Heart right ventricle (tissue), 16 donors: Measurements from ENCODE around the gene PLB1. TPM values are rescaled to one million over a fixed set of nuclear protein-coding genes. Genes with fewer than 3 reads are reported as not detected.

Experiments
- ATAC-seq, 8 donors: fragments of 200-7000 bp; cut with Tn5 transposase; one replicate each; pipeline ENCODE4 v1.9.1; 2020; ENCODE audit warnings: mild to moderate bottlenecking in 8 of 8, moderate library complexity in 8 of 8, moderate number of reproducible peaks in 1 of 8
- DNase-seq, 2 donors: peaks; one replicate each; pipeline ENCODE4 v3.0.0-alpha.2; 2020
- H3K27ac ChIP-seq, 10 donors: fragments of 200-600 bp; sonication (generic) in 2 of 10; one replicate each; pipeline versions ENCODE4 v1.5.0 to v1.8.0; 2020 to 2022; ENCODE audit warnings: mild to moderate bottlenecking in 3 of 10
- H3K27me3 ChIP-seq, 7 donors: fragments of 200-600 bp; one replicate each; pipeline ENCODE4 v1.8.0; 2021 to 2022; ENCODE audit warnings: mild to moderate bottlenecking in 2 of 7
- H3K36me3 ChIP-seq, 9 donors: fragments of 200-600 bp; sonication (generic) in 1 of 9; one replicate each; pipeline versions ENCODE4 v1.5.0 to v1.8.0; 2020 to 2022; ENCODE audit warnings: mild to moderate bottlenecking in 2 of 9
- H3K4me1 ChIP-seq, 9 donors: fragments of 200-600 bp; sonication (generic) in 1 of 9; one replicate each; pipeline versions ENCODE4 v1.5.0 to v1.8.0; 2020 to 2022; ENCODE audit warnings: mild to moderate bottlenecking in 4 of 9
- H3K4me3 ChIP-seq, 10 donors: fragments of 200-600 bp; sonication (generic) in 2 of 10; one replicate each; pipeline versions ENCODE4 v1.5.0 to v1.8.0; 2020 to 2022; ENCODE audit warnings: mild to moderate bottlenecking in 7 of 10, moderate library complexity in 2 of 10
- H3K9me3 ChIP-seq, 11 donors: fragments of 200-600 bp in 10 of 11; sonication (generic) in 2 of 11; one replicate each; pipeline versions ENCODE4 v1.5.0 to v1.8.0; 2013 to 2022; ENCODE audit warnings: mild to moderate bottlenecking in 2 of 11, control low read depth in 1 of 11, moderate library complexity in 1 of 11
- WGBS, 2 donors: extraction: QIAGEN DNeasy Blood & Tissue Kit; methylation state at CpG; one replicate each; pipeline ENCODE4 v1.1.7; 2013; ENCODE audit warnings: inconsistent platforms in 1 of 2; 5-methylcytosine and 5-hydroxymethylcytosine counted together
- intact Hi-C, 10 donors: fragments of 100-400 bp; cut with DNase I; formaldehyde crosslinking; loops; one replicate each; pipeline versions ENCODE4 v1.11.1 to v1.14.2; 2022
- polyA plus RNA-seq, 2 donors: library from polyadenylated mRNA; stranded (reverse); fragments of 200-250 nt; gene quantifications; one replicate each; pipeline ENCODE4 v1.2.3, GENCODE V29; 2013
- total RNA-seq, 10 donors: library from RNA; stranded (reverse); fragmentation: NEBNext Ultra II Directional in 3 of 10; extraction: Animal tissue kit (Norgen Biotek cat#: 25700) in 3 of 10; gene quantifications; one replicate each; pipeline versions ENCODE4 v1.2.1 to v1.2.4, GENCODE V29; 2021 to 2023
- TF ChIP-seq, protein P1 (sequence below), 9 donors: fragments of 200-600 bp; sonication (generic) in 2 of 9; IDR thresholded peaks; one replicate each; pipeline versions ENCODE4 v1.5.0 to v1.8.0; 2021 to 2022; ENCODE audit warnings: antibody characterized with exemption in 9 of 9, mild to moderate bottlenecking in 5 of 9, moderate library complexity in 1 of 9
- donor health status: Arrhythmogenic right ventricular cardiomyopathy.
- donor health status: ischemic (EF 13 %, LVEDD 7.1; RV severe dilation, severe dysfunction).
- donor health status: healthy with polysubstance abuse.
- donor health status: DM: no; HTN: yes; CAD: no.
- donor health status: DM: no; HTN: no; CAD: no.
- donor health status: ischemic (EF 25% LVEDD 6.9; RV normal size, moderate dysfunction).
- donor health status: ischemic (EF 25% LVEDD 5.7; RV mildly dilated, moderate dysfunction).
- donor health status: healthy.
- donor health status: DM: yes; HTN: yes; CAD: no.
- donor health status: Ischemic cardiomyopathy.
- donor health status: ischemic (EF 35%, LVEDD 5.7; RV mildly dilated, moderate dysfunction).
- donor health status: nonischemic (EF 11% LVEDD 7.7; RV severe dilation, severe dysfunction).
- donor health status: DM: yes; HTN: yes; CAD: no.
- donor health status: PGD.
- donor health status: ischemic (EF 29% LVEDD 5.4; RV normal size, mild dysfunction).
- donor health status: nonischemic (EF 23%, LVEDD 6.1; RV moderate dilation, normal function).

Gene PLB1
- total and polyA plus RNA-seq, 12 donors, result 0.34 to 6.1 (median 1.4) TPM

DNA sequence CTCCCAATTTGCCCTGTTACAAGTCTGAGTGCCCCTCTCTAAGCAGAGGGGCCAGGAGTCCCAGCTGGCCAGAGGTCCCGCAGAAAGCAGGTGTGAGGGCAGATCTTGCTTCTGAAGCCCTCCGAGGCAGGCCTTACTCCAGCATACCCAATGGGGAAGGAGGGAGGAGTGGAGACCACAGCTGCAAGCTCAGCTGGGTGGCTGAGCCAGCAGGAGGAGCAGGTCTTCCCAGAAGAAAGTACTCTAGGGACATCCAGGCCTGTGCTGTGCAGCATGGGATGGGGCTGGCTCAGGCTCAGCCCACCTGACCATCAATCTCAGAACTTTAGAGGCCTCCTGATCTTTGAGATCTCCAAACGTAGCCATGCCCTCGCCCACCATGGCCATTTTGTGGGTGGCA lies 31.3 kb downstream of the PLB1 start:
- TF ChIP-seq, protein P1, sequence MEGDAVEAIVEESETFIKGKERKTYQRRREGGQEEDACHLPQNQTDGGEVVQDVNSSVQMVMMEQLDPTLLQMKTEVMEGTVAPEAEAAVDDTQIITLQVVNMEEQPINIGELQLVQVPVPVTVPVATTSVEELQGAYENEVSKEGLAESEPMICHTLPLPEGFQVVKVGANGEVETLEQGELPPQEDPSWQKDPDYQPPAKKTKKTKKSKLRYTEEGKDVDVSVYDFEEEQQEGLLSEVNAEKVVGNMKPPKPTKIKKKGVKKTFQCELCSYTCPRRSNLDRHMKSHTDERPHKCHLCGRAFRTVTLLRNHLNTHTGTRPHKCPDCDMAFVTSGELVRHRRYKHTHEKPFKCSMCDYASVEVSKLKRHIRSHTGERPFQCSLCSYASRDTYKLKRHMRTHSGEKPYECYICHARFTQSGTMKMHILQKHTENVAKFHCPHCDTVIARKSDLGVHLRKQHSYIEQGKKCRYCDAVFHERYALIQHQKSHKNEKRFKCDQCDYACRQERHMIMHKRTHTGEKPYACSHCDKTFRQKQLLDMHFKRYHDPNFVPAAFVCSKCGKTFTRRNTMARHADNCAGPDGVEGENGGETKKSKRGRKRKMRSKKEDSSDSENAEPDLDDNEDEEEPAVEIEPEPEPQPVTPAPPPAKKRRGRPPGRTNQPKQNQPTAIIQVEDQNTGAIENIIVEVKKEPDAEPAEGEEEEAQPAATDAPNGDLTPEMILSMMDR (IDR thresholded peaks at IDR 0.05), result no peak

DNA sequence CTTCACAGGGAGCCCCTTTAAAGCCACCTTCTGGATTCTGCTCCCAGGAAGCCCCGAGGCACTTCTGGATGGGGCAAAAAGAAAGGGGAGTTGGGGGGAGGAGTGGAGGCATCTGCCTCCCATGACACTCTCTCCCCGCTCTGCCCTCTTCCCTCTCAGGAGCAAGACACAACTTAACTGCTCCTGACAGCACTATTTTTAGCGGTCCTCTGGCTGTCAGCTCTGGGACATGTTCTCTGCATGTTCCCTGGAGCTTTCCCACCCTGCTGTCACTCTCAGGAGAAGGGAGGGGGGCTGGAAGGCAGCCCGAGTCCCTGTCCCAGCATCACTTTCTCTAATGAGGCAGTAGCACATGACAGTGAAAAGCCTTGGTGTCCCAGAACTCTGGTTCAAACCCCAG lies 32.3 kb downstream of the PLB1 start:
- no peaks in the 10 kb centered on the region for H3K36me3 ChIP-seq
- intact Hi-C loops, result no loop called here
- peak overlapping the region; percentile 23 to 82 (median 65) for H3K27ac ChIP-seq
- peak; percentile 72 to 82 for DNase-seq
- H3K27me3 ChIP-seq, result peaks cover 0 to 8% (median 3%) of the 10 kb centered on the region in 7 donors
- peak; percentile 89 to 97 (median 94) for ATAC-seq
- TF ChIP-seq, protein P1 (IDR thresholded peaks at IDR 0.05), result no peak
- H3K4me1 ChIP-seq, result peaks cover 0 to 16% (median 10%) of the 10 kb centered on the region in 9 donors
- H3K9me3 ChIP-seq, result no peaks in the 10 kb centered on the region
- H3K4me3 ChIP-seq, result no peak overlapping the region
- 26 to 39% methylated on average over 4 of the region's 4 CpGs for WGBS, 2 donors

More for the DNA sequence above, 31.3 kb downstream of the PLB1 start:
- WGBS, 2 donors, result 78 to 81% methylated on average over 4 of the region's 4 CpGs
- intact Hi-C loops, result no loop called here
- H3K4me3 ChIP-seq, result no peak overlapping the region
- ATAC-seq (peak in 7 of 8 donors; percentile 7 to 47 (median 20)), DNase-seq (no peak)
- H3K27ac ChIP-seq, result peak overlapping the region in 5 of 10 donors; percentile 48 to 82 (median 66)
- H3K4me1 ChIP-seq, result peaks cover 0 to 16% (median 10%) of the 10 kb centered on the region in 9 donors
- no peaks in the 10 kb centered on the region for H3K9me3 ChIP-seq
- H3K36me3 ChIP-seq, result no peaks in the 10 kb centered on the region
- H3K27me3 ChIP-seq, result peaks cover 0 to 17% (median 4%) of the 10 kb centered on the region in 7 donors

DNA sequence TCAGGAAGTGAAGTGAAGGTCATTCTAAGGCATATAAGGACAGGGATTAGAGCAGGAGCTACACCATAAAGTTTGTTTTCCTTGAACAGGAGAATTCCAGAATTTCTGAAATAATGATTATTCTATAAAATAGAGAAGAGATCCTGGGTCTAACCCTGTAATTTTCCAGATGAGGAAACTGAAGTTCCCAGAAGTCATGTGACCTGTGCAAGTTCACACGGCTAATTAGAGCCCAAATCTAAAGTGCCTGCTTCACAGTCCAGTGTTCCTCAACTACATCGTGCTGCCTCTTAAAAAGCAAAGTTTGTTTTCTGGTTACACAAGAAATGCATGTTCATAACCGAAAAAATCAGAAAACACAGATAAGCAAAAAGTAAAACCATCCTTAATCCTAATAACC lies 34.9 kb downstream of the PLB1 start:
- Histone ChIP-seq H3K9me3 (no peaks in the 10 kb centered on the region), H3K27ac (no peak overlapping the region), H3K4me3 (no peak overlapping the region), H3K4me1 (peaks cover 0 to 16% (median 10%) of the 10 kb centered on the region in 9 donors), H3K36me3 (no peaks in the 10 kb centered on the region), H3K27me3 (peaks cover 0 to 3% (median 0%) of the 10 kb centered on the region in 7 donors)
- intact Hi-C loops, result no loop called here
- DNase-seq, result no peak
- TF ChIP-seq, protein P1 (IDR thresholded peaks at IDR 0.05), result no peak
- ATAC-seq, result no peak
- WGBS, 2 donors, result 75% methylated on average over 3 of the region's 3 CpGs

DNA sequence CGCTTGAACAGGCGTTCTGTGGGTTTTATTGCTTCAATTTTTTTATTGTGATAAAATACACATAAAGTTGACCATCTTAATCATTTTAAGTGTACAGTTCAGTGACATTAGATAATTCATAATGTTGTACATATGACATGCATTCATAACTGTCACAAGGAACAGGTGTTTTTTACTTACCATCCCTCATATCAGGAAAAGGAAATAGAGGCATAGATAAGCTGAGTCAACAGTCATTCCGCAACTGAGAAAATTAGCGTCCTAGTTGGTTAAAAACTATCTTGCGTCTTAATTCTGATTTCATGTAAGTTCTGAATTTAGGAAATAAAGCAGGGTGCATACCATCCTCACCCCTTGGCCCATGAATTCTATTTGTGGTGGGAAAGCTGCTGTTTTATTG lies 36.5 kb downstream of the PLB1 start:
- Histone ChIP-seq H3K4me1 (peaks cover 0 to 16% (median 10%) of the 10 kb centered on the region in 9 donors), H3K27ac (no peak overlapping the region), H3K4me3 (no peak overlapping the region), H3K36me3 (no peaks in the 10 kb centered on the region), H3K9me3 (no peaks in the 10 kb centered on the region), H3K27me3 (peaks cover 0 to 3% (median 0%) of the 10 kb centered on the region in 7 donors)
- WGBS, 2 donors, result 67 to 78% methylated on average over 5 of the region's 5 CpGs
- no peak for DNase-seq
- ATAC-seq, result no peak
- TF ChIP-seq, protein P1 (IDR thresholded peaks at IDR 0.05), result no peak
- intact Hi-C loops, result no loop called here
